ENCODE results near the gene CFAP210. TPM values are rescaled to one million over a fixed set of nuclear protein-coding genes. Genes with fewer than 3 reads are reported as not detected.

CFAP210 gene
- total and polyA plus RNA-seq, 10 of the 15 experiments (the other 5 are each of a cell fraction or from before 2014, with no cell fraction given): not detected

GRCh38 chr2:169707626-169708025 lies 13.4 kb upstream of the CFAP210 start (continued):
- TF ChIP-seq MLLT1 (IDR thresholded peaks at IDR 0.05) (no peak), PAX5 (IDR thresholded peaks at IDR 0.05; ENCODE audit: borderline replicate concordance, low read depth, low read length) (no peak)

GRCh38 chr2:169705927-169706326 lies 11.7 kb upstream of the CFAP210 start:
- DNase-seq (ENCODE audit: low read depth, low spot score) (no peak), FAIRE-seq (no peak), ATAC-seq (no peak)
- no TSS peak for BruUV-seq (replicated peaks)
- H3K9ac ChIP-seq (ENCODE audit: control insufficient read depth, insufficient read depth, low read length): no peak overlapping the region
- no peak overlapping the region for H2AFZ ChIP-seq (ENCODE audit: control insufficient read depth, low read depth, low read length)
- H3K4me3 ChIP-seq: no peak overlapping the region
- H3K9me3 ChIP-seq (replicated peaks; ENCODE audit: control insufficient read depth, insufficient read depth, low read length): no peaks in the 10 kb centered on the region
- no peaks in the 10 kb centered on the region for H3K27me3 ChIP-seq (replicated peaks in 1 of 2; ENCODE audit: control insufficient read depth in 2 of 2, insufficient read depth in 2 of 2, low read length in 1 of 2)
- POLR2A ChIA-PET: interaction anchor here (0.7 kb wide), 1 partner anchor 15 kb away, joined by 3 read pairs; no protein-coding TSS in a partner anchor
- RAD21 ChIA-PET (ENCODE audit: unreplicated experiment): no interaction called here
- no peak overlapping the region for H3K4me2 ChIP-seq (ENCODE audit: control insufficient read depth, insufficient read depth)
- SMC1A ChIA-PET (ENCODE audit: uncharacterized antibody, unreplicated experiment): no interaction called here
- H4K20me1 ChIP-seq (ENCODE audit: control insufficient read depth, insufficient read depth): no peaks in the 10 kb centered on the region
- TF ChIP-seq HCFC1 (IDR thresholded peaks at IDR 0.05; ENCODE audit: low read length) (no peak), WRNIP1 (IDR thresholded peaks at IDR 0.05; ENCODE audit: borderline replicate concordance, low read depth, low read length) (no peak)
- H3K4me1 ChIP-seq (ENCODE audit: control insufficient read depth, insufficient read depth, low read length): no peaks in the 10 kb centered on the region
- CTCF ChIA-PET: interaction anchor here (1.0 kb wide), 1 partner anchor 187 kb away, joined by 3 read pairs; no protein-coding TSS in a partner anchor
- in situ Hi-C loops (cut with MboI) (no loop called here), intact Hi-C loops (cut with micrococcal nuclease; ENCODE audit: unreplicated experiment) (no loop called here)
- no peaks in the 10 kb centered on the region for H3K79me2 ChIP-seq (ENCODE audit: control insufficient read depth, insufficient read depth, low read length)
- H3K27ac ChIP-seq (ENCODE audit: control insufficient read depth, insufficient read depth): no peak overlapping the region
- H3K36me3 ChIP-seq (ENCODE audit: control insufficient read depth in 2 of 2, insufficient read depth in 2 of 2, low read length in 1 of 2): no peaks in the 10 kb centered on the region
- 90% methylated on average over 2 of the region's 2 CpGs for WGBS (ENCODE audit: insufficient coverage, insufficient replicate concordance, low lambda C conversion rate, missing lambda C conversion rate)

All from GM12878 (cell line).